Inflammatory macrophage treated with lipopolysaccharide for 1 hour (primary cell): Measurements from ENCODE around the gene POFUT1.

Source experiments
- DNase-seq, 2 donors: peaks; one replicate each; pipeline ENCODE4 v3.0.0-alpha.2; 2020 to 2022

Gene POFUT1

GRCh38 chr20:32285082-32285620, 77.5 kb downstream of the POFUT1 start:
- DNase-seq, result no peak

- peak in 1 of 2 donors; percentile 15 for DNase-seq
Measured at GRCh38 chr20:32285621-32286371, 78.1 kb downstream of the POFUT1 start.

GRCh38 chr20:32287231-32287638, 79.6 kb downstream of the POFUT1 start:
- no peak for DNase-seq
